Sigmoid colon (tissue), 4 donors: Measurements from ENCODE around the gene FAT2.

Experiments
- CTCF ChIP-seq, 4 experiments: fragments of 450-650 bp in 3 of 4; fragments of 200-600 bp in 1 of 4; IDR thresholded peaks; one replicate each; pipeline ENCODE4 v1.5.1; 2016 to 2019; ENCODE audit warnings: antibody characterized with exemption in 4 of 4, mild to moderate bottlenecking in 3 of 4, moderate library complexity in 2 of 4
- EP300 ChIP-seq, 4 donors: sonication (generic); formaldehyde crosslinking; IDR thresholded peaks; one replicate each; pipeline ENCODE4 v1.6.1; 2017; ENCODE audit warnings: antibody characterized with exemption in 4 of 4
- POLR2A ChIP-seq, 2 donors: fragments of 450-650 bp; IDR thresholded peaks; one replicate each; pipeline ENCODE4 v1.6.1; 2016; ENCODE audit warnings: antibody characterized with exemption in 2 of 2, mild to moderate bottlenecking in 2 of 2, moderate library complexity in 2 of 2
- POLR2AphosphoS5 ChIP-seq, 4 donors: sonication (generic); formaldehyde crosslinking; IDR thresholded peaks; one replicate each; pipeline ENCODE4 v1.6.1; 2017; ENCODE audit warnings: antibody characterized with exemption in 4 of 4

- TF ChIP-seq CTCF (IDR thresholded peaks at IDR 0.05): no peak
- TF ChIP-seq EP300 (IDR thresholded peaks at IDR 0.05): peak in 2 of 4 donors; percentile 17 to 32
- no peak for TF ChIP-seq POLR2A (IDR thresholded peaks at IDR 0.05)
- peak in 2 of 4 donors; percentile 29 to 40 for TF ChIP-seq POLR2AphosphoS5 (IDR thresholded peaks at IDR 0.05)
Observed at GRCh38 chr5:151585970-151586369, 5.2 kb downstream of the FAT2 start.
